ENCODE data around the gene ANKRD44.

GRCh38 chr2:197081294-197081693 lies 229.3 kb downstream of the ANKRD44 start:
- TF ChIP-seq, protein P1, sequence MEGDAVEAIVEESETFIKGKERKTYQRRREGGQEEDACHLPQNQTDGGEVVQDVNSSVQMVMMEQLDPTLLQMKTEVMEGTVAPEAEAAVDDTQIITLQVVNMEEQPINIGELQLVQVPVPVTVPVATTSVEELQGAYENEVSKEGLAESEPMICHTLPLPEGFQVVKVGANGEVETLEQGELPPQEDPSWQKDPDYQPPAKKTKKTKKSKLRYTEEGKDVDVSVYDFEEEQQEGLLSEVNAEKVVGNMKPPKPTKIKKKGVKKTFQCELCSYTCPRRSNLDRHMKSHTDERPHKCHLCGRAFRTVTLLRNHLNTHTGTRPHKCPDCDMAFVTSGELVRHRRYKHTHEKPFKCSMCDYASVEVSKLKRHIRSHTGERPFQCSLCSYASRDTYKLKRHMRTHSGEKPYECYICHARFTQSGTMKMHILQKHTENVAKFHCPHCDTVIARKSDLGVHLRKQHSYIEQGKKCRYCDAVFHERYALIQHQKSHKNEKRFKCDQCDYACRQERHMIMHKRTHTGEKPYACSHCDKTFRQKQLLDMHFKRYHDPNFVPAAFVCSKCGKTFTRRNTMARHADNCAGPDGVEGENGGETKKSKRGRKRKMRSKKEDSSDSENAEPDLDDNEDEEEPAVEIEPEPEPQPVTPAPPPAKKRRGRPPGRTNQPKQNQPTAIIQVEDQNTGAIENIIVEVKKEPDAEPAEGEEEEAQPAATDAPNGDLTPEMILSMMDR (conservative IDR thresholded peaks at IDR 0.05 in 1 of 2, IDR thresholded peaks at IDR 0.05 in 1 of 2; ENCODE audit: extremely low read depth in 1 of 2, insufficient read depth in 1 of 2, low read depth in 1 of 2, low read length in 2 of 2) = no peak
- TF ChIP-seq EZH2 (IDR thresholded peaks at IDR 0.05; ENCODE audit: borderline replicate concordance, low read length) = no peak

Data from mammary epithelial cell (primary cell).